K562 (cell line): Measurements from ENCODE around the gene GRIA3. TPM values are rescaled to one million over a fixed set of nuclear protein-coding genes. Genes with fewer than 3 reads are reported as not detected.

Source experiments
- ARID3A ChIP-seq: IDR thresholded peaks from 2 replicates; pipeline ENCODE4 v1.6.1; 2012; ENCODE audit warnings: low read depth, low read length, improper control_type of control experiment, borderline replicate concordance
- ARNT ChIP-seq, 2 experiments: fragments of 450-650 bp; IDR thresholded peaks; 2 replicates each; pipeline ENCODE4 v1.6.1; 2016; ENCODE audit warnings: mild to moderate bottlenecking in 1 of 2
- BHLHE40 ChIP-seq: IDR thresholded peaks from 2 replicates; pipeline ENCODE4 v1.6.1; 2011; ENCODE audit warnings: low read length, improper control_type of control experiment
- CBFA2T3 ChIP-seq: fragments of 450-650 bp; IDR thresholded peaks from 2 replicates; pipeline ENCODE4 v1.6.1; 2017
- CREB1 ChIP-seq, 2 experiments: sonication (generic) in 1 of 2; formaldehyde crosslinking in 1 of 2; IDR thresholded peaks; 2 replicates each; pipeline versions ENCODE4 v1.6.1 to v1.8.0; 2012 to 2022; ENCODE audit warnings: inconsistent platforms in 1 of 2, mild to moderate bottlenecking in 1 of 2, missing genetic modification reagents in 1 of 2, moderate library complexity in 1 of 2
- FOXA1 ChIP-seq: fragments of 450-650 bp; IDR thresholded peaks from 2 replicates; pipeline ENCODE4 v1.6.1; 2016; ENCODE audit warnings: mild to moderate bottlenecking, borderline replicate concordance
- FOXK2 ChIP-seq, 2 experiments: fragments of 450-650 bp; IDR thresholded peaks in 1 of 2; conservative IDR thresholded peaks in 1 of 2; 2 replicates each; pipeline ENCODE4 v1.6.1; 2016; ENCODE audit warnings: low read depth in 2 of 2, mild to moderate bottlenecking in 1 of 2
- FOXM1 ChIP-seq, 2 experiments: fragments of 450-650 bp in 1 of 2; sonication (generic) in 1 of 2; formaldehyde crosslinking in 1 of 2; IDR thresholded peaks; 2 replicates each; pipeline versions ENCODE4 v1.6.1 to v1.9.0; 2017 to 2022; ENCODE audit warnings: low read depth in 2 of 2, mild to moderate bottlenecking in 2 of 2, missing genetic modification reagents in 1 of 2, moderate library complexity in 1 of 2
- GATA2 ChIP-seq: sonication (generic); formaldehyde crosslinking; IDR thresholded peaks from 2 replicates; pipeline ENCODE4 v1.4.0; 2020; ENCODE audit warnings: mild to moderate bottlenecking, missing genetic modification reagents
- HCFC1 ChIP-seq: IDR thresholded peaks from 2 replicates; pipeline ENCODE4 v1.6.1; 2012; ENCODE audit warnings: low read depth, low read length, improper control_type of control experiment
- HDAC8 ChIP-seq: fragments of 450-650 bp; IDR thresholded peaks from 2 replicates; pipeline ENCODE4 v1.6.1; 2016; ENCODE audit warnings: mild to moderate bottlenecking, missing genetic modification characterization, moderate library complexity, missing compliant biosample characterization
- HEY1 ChIP-seq: fragments of 250-450 bp; sonication (Bioruptor Pico); IDR thresholded peaks from 2 replicates; pipeline ENCODE4 v1.5.0; 2020; ENCODE audit warnings: mild to moderate bottlenecking, moderate library complexity, borderline replicate concordance
- JUN ChIP-seq, 2 experiments: sonication (generic) in 1 of 2; formaldehyde crosslinking in 1 of 2; IDR thresholded peaks; 2 replicates each; pipeline versions ENCODE4 v1.6.1 to v1.8.0; 2012 to 2022; ENCODE audit warnings: borderline replicate concordance in 2 of 2, mild to moderate bottlenecking in 2 of 2, improper control_type of control experiment in 1 of 2, low read depth in 1 of 2, low read length in 1 of 2, missing genetic modification reagents in 1 of 2
- MCM5 ChIP-seq: fragments of 450-650 bp; IDR thresholded peaks from 2 replicates; pipeline ENCODE4 v1.6.1; 2016; ENCODE audit warnings: low read depth
- MEIS2 ChIP-seq: fragments of 450-650 bp; IDR thresholded peaks from 2 replicates; pipeline ENCODE4 v1.6.1; 2014; ENCODE audit warnings: mild to moderate bottlenecking; ENCODE audit not compliant: partially characterized antibody
- MTF1 ChIP-seq: fragments of 250-450 bp; sonication (Bioruptor Pico); IDR thresholded peaks from 2 replicates; pipeline ENCODE4 v1.9.0; 2021; ENCODE audit warnings: moderate library complexity, mild to moderate bottlenecking, inconsistent platforms, borderline replicate concordance
- NCOR1 ChIP-seq: fragments of 450-650 bp; IDR thresholded peaks from 2 replicates; pipeline ENCODE4 v1.6.1; 2016; ENCODE audit warnings: mild to moderate bottlenecking, moderate library complexity
- NFRKB ChIP-seq: fragments of 450-650 bp; IDR thresholded peaks from 2 replicates; pipeline ENCODE4 v1.6.1; 2016; ENCODE audit warnings: low read depth
- SMARCE1 ChIP-seq: fragments of 450-650 bp; IDR thresholded peaks from 2 replicates; pipeline ENCODE4 v1.7.1; 2016; ENCODE audit warnings: mild to moderate bottlenecking
- SRSF7 ChIP-seq: fragments of 200-400 bp; formaldehyde crosslinking; optimal IDR thresholded peaks from 2 replicates; pipeline ENCODE3; 2017; ENCODE audit warnings: mild to moderate bottlenecking, low read depth, low read length
- STAT5A ChIP-seq: IDR thresholded peaks from 2 replicates; pipeline ENCODE4 v1.6.1; 2012; ENCODE audit warnings: low read length, inconsistent platforms, borderline replicate concordance
- XRCC3 ChIP-seq: fragments of 450-650 bp; IDR thresholded peaks from 2 replicates; pipeline ENCODE4 v1.6.1; 2017; ENCODE audit warnings: mild to moderate bottlenecking, moderate library complexity
- YBX1 ChIP-seq: fragments of 450-650 bp; IDR thresholded peaks from 2 replicates; pipeline ENCODE4 v1.7.1; 2016; ENCODE audit warnings: mild to moderate bottlenecking
- ZFP1 ChIP-seq: fragments of 450-650 bp; formaldehyde crosslinking; IDR thresholded peaks from 2 replicates; pipeline ENCODE4 v1.4.0; 2020; ENCODE audit warnings: mild to moderate bottlenecking, mixed read lengths
- ZNF3 ChIP-seq: fragments of 250-450 bp; sonication (Bioruptor Pico); IDR thresholded peaks from 2 replicates; pipeline ENCODE4 v1.5.0; 2021; ENCODE audit warnings: mild to moderate bottlenecking, moderate library complexity
- polyA plus RNA-seq, 8 experiments: library from polyadenylated mRNA; depleted of rRNA in 4 of 8; stranded (reverse) in 5 of 8; unstranded in 3 of 8; fragments of >200 nt; fragmentation: Nextera tagmentation in 2 of 8; fragmentation: Illumina TruSeq in 1 of 8; extraction: Ambion mirVana in 2 of 8; extraction: Trizol in 1 of 8; gene quantifications; 2 replicates each; pipeline versions ENCODE4 v1.2.1 to v1.2.3, GENCODE V29; 2011 to 2014; ENCODE audit warnings: inconsistent platforms in 1 of 8, missing spikeins in 1 of 8
- total RNA-seq, 7 experiments: library from RNA; depleted of rRNA in 6 of 7; stranded (reverse); fragments of >200 nt in 6 of 7; fragmentation: Illumina TruSeq in 2 of 7; extraction: Trizol in 2 of 7; gene quantifications; 2 replicates each; pipeline versions ENCODE4 v1.2.1 to v1.2.3, GENCODE V29; 2011 to 2021; ENCODE audit warnings: low replicate concordance in 1 of 7
- TF ChIP-seq, protein P1 (sequence below): fragments of 450-650 bp; IDR thresholded peaks from 2 replicates; pipeline ENCODE4 v1.6.1; 2016; ENCODE audit warnings: antibody characterized with exemption
- TF ChIP-seq, protein P2 (sequence below), 2 experiments: fragments of 450-650 bp; conservative IDR thresholded peaks; 2 replicates each; pipeline ENCODE4 v1.6.1; 2017; ENCODE audit warnings: mild to moderate bottlenecking in 2 of 2, moderate library complexity in 2 of 2

The GRIA3 gene
- total and polyA plus RNA-seq, 9 of the 15 experiments (the other 6 are each of a cell fraction or from before 2014, with no cell fraction given), result 0.10 TPM; not detected in 8

- TF ChIP-seq GATA2 (CRISPR knock-in tag) (peak; percentile 73), JUN (IDR thresholded peaks at IDR 0.05; ENCODE audit: borderline replicate concordance, low read depth, low read length) (peak; percentile 32; the same call in 1 of the 2 replicates), JUN (CRISPR knock-in tag; IDR thresholded peaks at IDR 0.05; ENCODE audit: borderline replicate concordance) (no peak), ZFP1 (CRISPR knock-in tag) (no peak), NFRKB (no peak), BHLHE40 (peak; percentile 50; the same call in 1 of the 2 replicates), FOXA1 (0 out of 2 replicates have a peak, but pooled peaks have one; percentile 30), MCM5 (no peak), ARID3A (peak; percentile 83), HCFC1 (no peak), MTF1 (CRISPR knock-in tag) (no peak), SRSF7 (no peak), CBFA2T3 (peak; percentile 95), YBX1 (no peak), STAT5A (peak; percentile 79), ARNT (IDR thresholded peaks at IDR 0.05) (peak in 1 of 2 experiments; percentile 70; a peak in 1 of 4 replicates), SMARCE1 (peak; percentile 92), XRCC3 (no peak), FOXK2 (conservative IDR thresholded peaks at IDR 0.05 in 1 of 2, IDR thresholded peaks at IDR 0.05 in 1 of 2; ENCODE audit: low read depth in 2 of 2) (peak; percentile 87 to 90), HEY1 (no peak), CREB1 (IDR thresholded peaks at IDR 0.05) (peak; percentile 39; the same call in 1 of the 2 replicates), CREB1 (CRISPR knock-in tag; IDR thresholded peaks at IDR 0.05) (no peak), FOXM1 (IDR thresholded peaks at IDR 0.05; ENCODE audit: low read depth) (peak; percentile 88), FOXM1 (CRISPR knock-in tag; IDR thresholded peaks at IDR 0.05; ENCODE audit: low read depth) (no peak), NCOR1 (peak; percentile 86), ZNF3 (no peak), MEIS2 (no peak), HDAC8 (tag) (no peak)
- TF ChIP-seq, protein P1, sequence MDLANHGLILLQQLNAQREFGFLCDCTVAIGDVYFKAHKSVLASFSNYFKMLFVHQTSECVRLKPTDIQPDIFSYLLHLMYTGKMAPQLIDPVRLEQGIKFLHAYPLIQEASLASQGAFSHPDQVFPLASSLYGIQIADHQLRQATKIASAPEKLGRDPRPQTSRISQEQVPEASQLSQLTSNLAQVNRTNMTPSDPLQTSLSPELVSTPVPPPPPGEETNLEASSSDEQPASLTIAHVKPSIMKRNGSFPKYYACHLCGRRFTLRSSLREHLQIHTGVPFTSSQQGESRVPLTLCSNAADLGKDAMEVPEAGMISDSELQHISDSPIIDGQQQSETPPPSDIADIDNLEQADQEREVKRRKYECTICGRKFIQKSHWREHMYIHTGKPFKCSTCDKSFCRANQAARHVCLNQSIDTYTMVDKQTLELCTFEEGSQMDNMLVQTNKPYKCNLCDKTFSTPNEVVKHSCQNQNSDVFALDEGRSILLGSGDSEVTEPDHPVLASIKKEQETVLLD, result no peak
- TF ChIP-seq, protein P2, sequence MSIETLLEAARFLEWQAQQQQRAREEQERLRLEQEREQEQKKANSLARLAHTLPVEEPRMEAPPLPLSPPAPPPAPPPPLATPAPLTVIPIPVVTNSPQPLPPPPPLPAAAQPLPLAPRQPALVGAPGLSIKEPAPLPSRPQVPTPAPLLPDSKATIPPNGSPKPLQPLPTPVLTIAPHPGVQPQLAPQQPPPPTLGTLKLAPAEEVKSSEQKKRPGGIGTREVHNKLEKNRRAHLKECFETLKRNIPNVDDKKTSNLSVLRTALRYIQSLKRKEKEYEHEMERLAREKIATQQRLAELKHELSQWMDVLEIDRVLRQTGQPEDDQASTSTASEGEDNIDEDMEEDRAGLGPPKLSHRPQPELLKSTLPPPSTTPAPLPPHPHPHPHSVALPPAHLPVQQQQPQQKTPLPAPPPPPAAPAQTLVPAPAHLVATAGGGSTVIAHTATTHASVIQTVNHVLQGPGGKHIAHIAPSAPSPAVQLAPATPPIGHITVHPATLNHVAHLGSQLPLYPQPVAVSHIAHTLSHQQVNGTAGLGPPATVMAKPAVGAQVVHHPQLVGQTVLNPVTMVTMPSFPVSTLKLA (conservative IDR thresholded peaks at IDR 0.05), result 0 out of 4 replicates have a peak, but pooled peaks of 1 of the 2 experiments have one; percentile 45
Observed at GRCh38 chrX:123464709-123465108, 280.6 kb downstream of the GRIA3 start (continued).
